HCT116 (cell line): ENCODE measurements around the gene ODAPH. TPM values are rescaled to one million over a fixed set of nuclear protein-coding genes. Genes with fewer than 3 reads are reported as not detected.

ENCODE experiments used
- ATAC-seq: fragments of 200-7000 bp; cut with Tn5 transposase; 2 replicates; pipeline ENCODE4 v1.9.1; 2020; ENCODE audit warnings: mild to moderate bottlenecking, moderate library complexity
- BruUV-seq: library from RNA; stranded (reverse); fragments of 400-500 nt; replicated peaks from 2 replicates; lab custom pipeline; 2021; lab: Mats Ljungman, UMichigan
- CTCF ChIA-PET: fragments of 300-600 bp; sonication (Branson Sonifier 250); formaldehyde crosslinking; loops from one replicate; lab custom pipeline; 2021; ENCODE audit warnings: antibody characterized with exemption; lab: Charles Lee
- POLR2A ChIA-PET: fragments of 300-600, 350-600 bp; sonication (Branson Sonifier 250); formaldehyde crosslinking; loops from one replicate; lab custom pipeline; 2021; ENCODE audit warnings: antibody characterized with exemption; lab: Charles Lee
- RAD21 ChIA-PET, 2 experiments: fragments of 300-600 bp; sonication (Branson Sonifier 250); formaldehyde crosslinking; loops; one replicate each; lab custom pipeline; 2023; ENCODE audit warnings: low total read pairs in 2 of 2; ENCODE audit not compliant: uncharacterized antibody in 2 of 2, unreplicated experiment in 2 of 2, low non-redundant PET in 1 of 2; lab: Charles Lee
- DNase-seq: peaks from one replicate; pipeline ENCODE4 v3.0.0-alpha.2; 2010; ENCODE audit warnings: low read depth, low spot score
- H2AFZ ChIP-seq: fragments of 200-600 bp; shearing (Covaris generic), sonication (generic); 2 replicates; pipeline ENCODE4 v1.6.1; 2017; ENCODE audit warnings: low read depth, mixed run types, mixed read lengths, antibody characterized with exemption, low read length; ENCODE audit not compliant: poor library complexity, severe bottlenecking
- H3K27ac ChIP-seq: 2 replicates; pipeline ENCODE4 v1.5.1; 2012; ENCODE audit warnings: low read depth, low read length
- H3K27me3 ChIP-seq: fragments of 200-600 bp; sonication (generic); 2 replicates; pipeline ENCODE4 v1.6.1; 2016; ENCODE audit warnings: mixed run types, low read length, mixed read lengths; ENCODE audit not compliant: insufficient read depth
- H3K36me3 ChIP-seq, 2 experiments: fragments of 200-500 bp in 1 of 2; fragments of 200-600 bp in 1 of 2; sonication (Bioruptor generic) in 1 of 2; sonication (generic) in 1 of 2; 2 replicates each; pipeline versions ENCODE4 v1.5.1 to v1.6.1; 2014 to 2016; ENCODE audit warnings: low read length in 2 of 2, inconsistent platforms in 1 of 2, mixed read lengths in 1 of 2, mixed run types in 1 of 2; ENCODE audit not compliant: insufficient read depth in 2 of 2, control insufficient read depth in 1 of 2
- H3K4me1 ChIP-seq, 2 experiments: fragments of 200-600 bp in 1 of 2; sonication (generic) in 1 of 2; 2 replicates each; pipeline versions ENCODE4 v1.5.1 to v1.6.1; 2012 to 2017; ENCODE audit warnings: low read length in 2 of 2, inconsistent platforms in 1 of 2, mild to moderate bottlenecking in 1 of 2, mixed read lengths in 1 of 2, mixed run types in 1 of 2, moderate library complexity in 1 of 2; ENCODE audit not compliant: insufficient read depth in 2 of 2, control insufficient read depth in 1 of 2
- H3K4me2 ChIP-seq: fragments of 200-600 bp; sonication (generic); 2 replicates; pipeline ENCODE4 v1.6.1; 2017; ENCODE audit warnings: mixed run types, low read length, mixed read lengths
- H3K4me3 ChIP-seq, 2 experiments: fragments of 200-600 bp in 1 of 2; sonication (generic) in 1 of 2; replicated peaks in 1 of 2; 2 replicates each; pipeline ENCODE4 v1.5.1; 2011 to 2016; ENCODE audit warnings: low read length in 2 of 2, control low read depth in 1 of 2, low read depth in 1 of 2, mild to moderate bottlenecking in 1 of 2, mixed read lengths in 1 of 2, mixed run types in 1 of 2
- H3K79me2 ChIP-seq: fragments of 200-600 bp; sonication (generic); 2 replicates; pipeline ENCODE4 v1.6.1; 2017; ENCODE audit warnings: mild to moderate bottlenecking, mixed run types, low read length, moderate library complexity, mixed read lengths; ENCODE audit not compliant: insufficient read depth
- H3K9ac ChIP-seq: fragments of 200-600 bp; sonication (generic); 2 replicates; pipeline ENCODE4 v1.6.1; 2016; ENCODE audit warnings: low read length, mixed read lengths
- H3K9me2 ChIP-seq: fragments of 200-600 bp; sonication (generic), shearing (Covaris generic); 2 replicates; pipeline ENCODE4 v1.6.1; 2017; ENCODE audit warnings: mixed run types, mild to moderate bottlenecking, moderate library complexity; ENCODE audit not compliant: insufficient read depth
- H3K9me3 ChIP-seq, 2 experiments: fragments of 200-500 bp in 1 of 2; fragments of 200-600 bp in 1 of 2; sonication (Bioruptor generic) in 1 of 2; sonication (generic) in 1 of 2; 2 replicates each; pipeline ENCODE4 v1.6.1; 2014 to 2017; ENCODE audit warnings: low read length in 2 of 2, mixed read lengths in 2 of 2, inconsistent platforms in 1 of 2, low read depth in 1 of 2, mild to moderate bottlenecking in 1 of 2, mixed run types in 1 of 2, moderate library complexity in 1 of 2; ENCODE audit not compliant: control insufficient read depth in 1 of 2, insufficient read depth in 1 of 2
- H4K20me1 ChIP-seq: fragments of 200-600 bp; sonication (generic), shearing (Covaris generic); 2 replicates; pipeline ENCODE4 v1.6.1; 2017; ENCODE audit warnings: mixed run types, mild to moderate bottlenecking, moderate library complexity; ENCODE audit not compliant: insufficient read depth
- ATF3 ChIP-seq: IDR thresholded peaks from 2 replicates; pipeline ENCODE4 v1.6.1; 2012
- EGR1 ChIP-seq: IDR thresholded peaks from 2 replicates; pipeline ENCODE4 v1.6.1; 2012; ENCODE audit warnings: low read depth
- ELF1 ChIP-seq: IDR thresholded peaks from 2 replicates; pipeline ENCODE4 v1.6.1; 2012; ENCODE audit warnings: low read depth, borderline replicate concordance
- EZH2 ChIP-seq: fragments of 200-600 bp; sonication (generic); IDR thresholded peaks from 2 replicates; pipeline ENCODE4 v1.6.1; 2017; ENCODE audit warnings: antibody characterized with exemption, mixed run types
- MAX ChIP-seq: IDR thresholded peaks from 2 replicates; pipeline ENCODE4 v1.6.1; 2012
- RAD21 ChIP-seq: IDR thresholded peaks from 2 replicates; pipeline ENCODE4 v1.6.1; 2012; ENCODE audit warnings: low read depth, mild to moderate bottlenecking
- SIN3A ChIP-seq: IDR thresholded peaks from 2 replicates; pipeline ENCODE4 v1.6.1; 2012; ENCODE audit warnings: low read depth
- intact Hi-C: fragments of 100-400 bp; cut with micrococcal nuclease; formaldehyde crosslinking; loops from 2 replicates; pipeline ENCODE4 v1.10.0; 2022
- total RNA-seq: library from RNA; stranded (reverse); gene quantifications from one replicate; pipeline ENCODE4 v1.2.1, GENCODE V29; 2021; ENCODE audit not compliant: unreplicated experiment
- TF ChIP-seq, protein P1 (sequence below): IDR thresholded peaks from 2 replicates; pipeline ENCODE4 v1.6.1; 2012; ENCODE audit warnings: low read depth
- TF ChIP-seq, protein P2 (sequence below): IDR thresholded peaks from 2 replicates; pipeline ENCODE4 v1.6.1; 2011; ENCODE audit warnings: mild to moderate bottlenecking, low read length, moderate library complexity; ENCODE audit not compliant: insufficient replicate concordance; ENCODE audit errors: extremely low read depth

ODAPH gene
- total RNA-seq, 1 experiment from 2014 or later, result not detected

DNA sequence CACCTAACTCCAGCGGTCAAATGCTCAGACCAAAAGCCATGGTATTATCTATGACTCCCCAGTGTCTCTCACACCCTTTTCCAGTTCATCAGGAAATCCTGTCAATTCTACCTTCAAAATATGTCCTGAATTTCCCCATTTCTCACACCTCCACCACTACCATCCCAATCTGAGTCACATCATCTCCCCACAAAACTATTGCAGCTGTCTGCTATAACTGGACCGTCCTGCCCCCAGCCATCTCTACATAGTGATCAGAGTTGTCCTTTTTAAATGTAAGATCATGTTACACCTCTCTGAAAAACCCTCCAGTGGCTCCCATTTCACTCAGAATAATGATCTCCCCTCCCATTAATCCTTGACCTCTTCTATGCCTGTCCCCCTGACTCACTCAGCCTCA lies 6.8 kb upstream of the ODAPH start:
- ATAC-seq, result no peak
- ChIA-PET CTCF (no interaction called here), POLR2A (no interaction called here), RAD21 (no interaction called here)
- Histone ChIP-seq H3K4me2 (no peak overlapping the region), H3K9me2 (no peaks in the 10 kb centered on the region), H3K4me1 (no peaks in the 10 kb centered on the region), H4K20me1 (no peaks in the 10 kb centered on the region), H3K27me3 (no peaks in the 10 kb centered on the region), H3K79me2 (no peaks in the 10 kb centered on the region), H3K4me3 (no peak overlapping the region), H3K36me3 (no peaks in the 10 kb centered on the region), H3K9ac (no peak overlapping the region), H3K27ac (no peak overlapping the region), H2AFZ (no peak overlapping the region), H3K9me3 (no peaks in the 10 kb centered on the region)
- no peak for DNase-seq
- intact Hi-C loops, result no loop called here
- no peak for TF ChIP-seq RAD21
- TF ChIP-seq, protein P1, sequence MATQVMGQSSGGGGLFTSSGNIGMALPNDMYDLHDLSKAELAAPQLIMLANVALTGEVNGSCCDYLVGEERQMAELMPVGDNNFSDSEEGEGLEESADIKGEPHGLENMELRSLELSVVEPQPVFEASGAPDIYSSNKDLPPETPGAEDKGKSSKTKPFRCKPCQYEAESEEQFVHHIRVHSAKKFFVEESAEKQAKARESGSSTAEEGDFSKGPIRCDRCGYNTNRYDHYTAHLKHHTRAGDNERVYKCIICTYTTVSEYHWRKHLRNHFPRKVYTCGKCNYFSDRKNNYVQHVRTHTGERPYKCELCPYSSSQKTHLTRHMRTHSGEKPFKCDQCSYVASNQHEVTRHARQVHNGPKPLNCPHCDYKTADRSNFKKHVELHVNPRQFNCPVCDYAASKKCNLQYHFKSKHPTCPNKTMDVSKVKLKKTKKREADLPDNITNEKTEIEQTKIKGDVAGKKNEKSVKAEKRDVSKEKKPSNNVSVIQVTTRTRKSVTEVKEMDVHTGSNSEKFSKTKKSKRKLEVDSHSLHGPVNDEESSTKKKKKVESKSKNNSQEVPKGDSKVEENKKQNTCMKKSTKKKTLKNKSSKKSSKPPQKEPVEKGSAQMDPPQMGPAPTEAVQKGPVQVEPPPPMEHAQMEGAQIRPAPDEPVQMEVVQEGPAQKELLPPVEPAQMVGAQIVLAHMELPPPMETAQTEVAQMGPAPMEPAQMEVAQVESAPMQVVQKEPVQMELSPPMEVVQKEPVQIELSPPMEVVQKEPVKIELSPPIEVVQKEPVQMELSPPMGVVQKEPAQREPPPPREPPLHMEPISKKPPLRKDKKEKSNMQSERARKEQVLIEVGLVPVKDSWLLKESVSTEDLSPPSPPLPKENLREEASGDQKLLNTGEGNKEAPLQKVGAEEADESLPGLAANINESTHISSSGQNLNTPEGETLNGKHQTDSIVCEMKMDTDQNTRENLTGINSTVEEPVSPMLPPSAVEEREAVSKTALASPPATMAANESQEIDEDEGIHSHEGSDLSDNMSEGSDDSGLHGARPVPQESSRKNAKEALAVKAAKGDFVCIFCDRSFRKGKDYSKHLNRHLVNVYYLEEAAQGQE, result no peak
- no TSS peak for BruUV-seq

DNA sequence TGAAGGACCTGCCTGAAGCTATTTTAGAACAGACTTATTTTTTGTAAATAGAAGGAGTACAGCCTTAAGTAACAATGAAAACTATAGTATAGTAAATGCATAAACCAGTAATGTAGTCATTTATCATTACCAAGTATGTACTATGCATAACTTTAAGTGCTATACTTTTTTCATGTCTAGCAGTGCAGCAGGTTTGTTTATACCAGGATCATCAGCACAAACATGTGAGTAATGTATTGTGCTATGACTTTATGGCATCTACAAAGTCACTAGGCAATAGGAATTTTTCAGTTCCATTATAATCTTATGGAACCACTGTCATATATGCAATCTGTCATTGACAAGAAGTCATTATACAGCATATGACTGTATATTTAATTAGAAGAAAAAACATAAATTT lies 3.4 kb upstream of the ODAPH start:
- H3K9me2 ChIP-seq, result no peaks in the 10 kb centered on the region
- no peak for ATAC-seq
- BruUV-seq, result no TSS peak
- POLR2A ChIA-PET, result no interaction called here
- no peaks in the 10 kb centered on the region for H3K36me3 ChIP-seq
- no peaks in the 10 kb centered on the region for H3K27me3 ChIP-seq
- DNase-seq, result no peak
- no peaks in the 10 kb centered on the region for H4K20me1 ChIP-seq
- TF ChIP-seq SIN3A (no peak), EZH2 (no peak), ATF3 (no peak), MAX (no peak), EGR1 (no peak), ELF1 (no peak)
- TF ChIP-seq, protein P2, sequence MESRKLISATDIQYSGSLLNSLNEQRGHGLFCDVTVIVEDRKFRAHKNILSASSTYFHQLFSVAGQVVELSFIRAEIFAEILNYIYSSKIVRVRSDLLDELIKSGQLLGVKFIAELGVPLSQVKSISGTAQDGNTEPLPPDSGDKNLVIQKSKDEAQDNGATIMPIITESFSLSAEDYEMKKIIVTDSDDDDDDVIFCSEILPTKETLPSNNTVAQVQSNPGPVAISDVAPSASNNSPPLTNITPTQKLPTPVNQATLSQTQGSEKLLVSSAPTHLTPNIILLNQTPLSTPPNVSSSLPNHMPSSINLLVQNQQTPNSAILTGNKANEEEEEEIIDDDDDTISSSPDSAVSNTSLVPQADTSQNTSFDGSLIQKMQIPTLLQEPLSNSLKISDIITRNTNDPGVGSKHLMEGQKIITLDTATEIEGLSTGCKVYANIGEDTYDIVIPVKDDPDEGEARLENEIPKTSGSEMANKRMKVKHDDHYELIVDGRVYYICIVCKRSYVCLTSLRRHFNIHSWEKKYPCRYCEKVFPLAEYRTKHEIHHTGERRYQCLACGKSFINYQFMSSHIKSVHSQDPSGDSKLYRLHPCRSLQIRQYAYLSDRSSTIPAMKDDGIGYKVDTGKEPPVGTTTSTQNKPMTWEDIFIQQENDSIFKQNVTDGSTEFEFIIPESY, result no peak
- no peaks in the 10 kb centered on the region for H3K79me2 ChIP-seq
- RAD21 ChIA-PET, result no interaction called here
- H3K27ac ChIP-seq, result no peak overlapping the region
- CTCF ChIA-PET, result no interaction called here
- H2AFZ ChIP-seq, result no peak overlapping the region
- no peaks in the 10 kb centered on the region for H3K9me3 ChIP-seq
- intact Hi-C loops, result no loop called here
- no peak overlapping the region for H3K9ac ChIP-seq
- no peak overlapping the region for H3K4me2 ChIP-seq
- H3K4me3 ChIP-seq, result no peak overlapping the region
- H3K4me1 ChIP-seq, result peaks cover 0 to 9% of the 10 kb centered on the region in 2 experiments; a peak in 2 of 4 replicates
